T1000 (cell line): ENCODE measurements around the gene PROM1.

Source experiments
- DNase-seq: peaks from one replicate; lab custom pipeline; 2025; ENCODE audit warnings: mixed read lengths; lab: John Stamatoyannopoulos, UW

Gene PROM1

GRCh38 chr4:16083241-16084191 lies at the start of gene PROM1:
Gene PROM1, minus strand, starts transcription at chr4:16084023. Its CDS starts 8,117 bp downstream, at chr4:16075906.
- DNase-seq = no peak

GRCh38 chr4:16133406-16133805 lies 49.6 kb upstream of the PROM1 start:
- no peak for DNase-seq

GRCh38 chr4:16131293-16131692 lies 47.5 kb upstream of the PROM1 start:
- no peak for DNase-seq

- DNase-seq = no peak
Observed at GRCh38 chr4:16129336-16129735, 45.5 kb upstream of the PROM1 start.

GRCh38 chr4:16126714-16127113 lies 42.9 kb upstream of the PROM1 start:
- DNase-seq = no peak

- peak; percentile 55 for DNase-seq
Observed at GRCh38 chr4:16125571-16126445, 42.0 kb upstream of the PROM1 start.

- DNase-seq = no peak
Observed at GRCh38 chr4:16124232-16124631, 40.4 kb upstream of the PROM1 start.

GRCh38 chr4:16123356-16124084 lies 39.7 kb upstream of the PROM1 start:
- DNase-seq = no peak

GRCh38 chr4:16122784-16123183 lies 39.0 kb upstream of the PROM1 start:
- no peak for DNase-seq

- no peak for DNase-seq
Observed at GRCh38 chr4:16122308-16122711, 38.5 kb upstream of the PROM1 start.

GRCh38 chr4:16120720-16121119 lies 36.9 kb upstream of the PROM1 start:
- no peak for DNase-seq

- no peak for DNase-seq
Observed at GRCh38 chr4:16119981-16120380, 36.2 kb upstream of the PROM1 start.

GRCh38 chr4:16118090-16118489 lies 34.3 kb upstream of the PROM1 start:
- no peak for DNase-seq

- DNase-seq = no peak
Observed at GRCh38 chr4:16117164-16117563, 33.3 kb upstream of the PROM1 start.

GRCh38 chr4:16116493-16116990 lies 32.7 kb upstream of the PROM1 start:
- no peak for DNase-seq

GRCh38 chr4:16116019-16116418 lies 32.2 kb upstream of the PROM1 start:
- DNase-seq = no peak

GRCh38 chr4:16114546-16114945 lies 30.7 kb upstream of the PROM1 start:
- DNase-seq = no peak

GRCh38 chr4:16113741-16114140 lies 29.9 kb upstream of the PROM1 start:
- no peak for DNase-seq

- no peak for DNase-seq
Observed at GRCh38 chr4:16111533-16111932, 27.7 kb upstream of the PROM1 start.

- no peak for DNase-seq
Observed at GRCh38 chr4:16110661-16111290, 27.0 kb upstream of the PROM1 start.

GRCh38 chr4:16110199-16110598 lies 26.4 kb upstream of the PROM1 start:
- no peak for DNase-seq
